SK-N-SH treated with all-trans-retinoic acid at 6 μM for 48 hours (cell line): ENCODE results near the gene CST7.

Experiments
- ATAC-seq: fragments of 200-7000 bp; cut with Tn5 transposase; 3 replicates; pipeline ENCODE4 v1.9.1; 2020; ENCODE audit warnings: mild to moderate bottlenecking, moderate library complexity
- BACH2 ChIP-seq: fragments of 250-450 bp; sonication (Bioruptor Pico); IDR thresholded peaks from 2 replicates; pipeline ENCODE4 v1.9.0; 2021; ENCODE audit warnings: mild to moderate bottlenecking, borderline replicate concordance
- CREB5 ChIP-seq: fragments of 250-450 bp; sonication (Bioruptor Pico); IDR thresholded peaks from 2 replicates; pipeline ENCODE4 v1.5.1; 2020; ENCODE audit warnings: low read depth, mild to moderate bottlenecking, moderate library complexity
- CSDC2 ChIP-seq: fragments of 250-450 bp; sonication (Bioruptor Pico); IDR thresholded peaks from 2 replicates; pipeline ENCODE4 v1.5.0; 2020; ENCODE audit warnings: mild to moderate bottlenecking, moderate library complexity
- ESRRG ChIP-seq: fragments of 250-450 bp; sonication (Bioruptor Pico); IDR thresholded peaks from 2 replicates; pipeline ENCODE4 v1.6.1; 2021; ENCODE audit warnings: mild to moderate bottlenecking
- GLIS3 ChIP-seq: fragments of 250-450 bp; sonication (Bioruptor Pico); IDR thresholded peaks from 2 replicates; pipeline ENCODE4 v1.5.0; 2020; ENCODE audit warnings: mild to moderate bottlenecking, moderate library complexity
- POU6F1 ChIP-seq: fragments of 250-450 bp; sonication (Bioruptor Pico); IDR thresholded peaks from 2 replicates; pipeline ENCODE4 v1.8.0; 2021; ENCODE audit warnings: low read depth, mild to moderate bottlenecking, moderate library complexity, borderline replicate concordance
- PPARA ChIP-seq: fragments of 250-450 bp; sonication (Bioruptor Pico); IDR thresholded peaks from 2 replicates; pipeline ENCODE4 v1.5.0; 2020; ENCODE audit warnings: mild to moderate bottlenecking, borderline replicate concordance
- RARB ChIP-seq: fragments of 250-450 bp; sonication (Bioruptor Pico); IDR thresholded peaks from 2 replicates; pipeline ENCODE4 v1.8.0; 2021; ENCODE audit warnings: mild to moderate bottlenecking, moderate library complexity
- SNAI2 ChIP-seq: fragments of 250-450 bp; sonication (Bioruptor Pico); IDR thresholded peaks from 2 replicates; pipeline ENCODE4 v1.5.0; 2020; ENCODE audit warnings: mild to moderate bottlenecking, moderate library complexity
- TCF4 ChIP-seq: fragments of 250-450 bp; sonication (Bioruptor Pico); IDR thresholded peaks from 2 replicates; pipeline ENCODE4 v1.8.0; 2021; ENCODE audit warnings: mild to moderate bottlenecking, moderate library complexity, borderline replicate concordance
- TOX ChIP-seq: fragments of 250-450 bp; sonication (Bioruptor Pico); IDR thresholded peaks from 2 replicates; pipeline ENCODE4 v1.8.0; 2021; ENCODE audit warnings: mild to moderate bottlenecking, moderate library complexity, borderline replicate concordance
- ZFP3 ChIP-seq: fragments of 250-450 bp; sonication (Bioruptor Pico); IDR thresholded peaks from 2 replicates; pipeline ENCODE4 v1.5.0; 2020; ENCODE audit warnings: mild to moderate bottlenecking, moderate library complexity
- ZFP30 ChIP-seq: fragments of 450-650 bp; formaldehyde crosslinking; IDR thresholded peaks from 2 replicates; pipeline ENCODE4 v1.5.0; 2022; ENCODE audit warnings: mild to moderate bottlenecking, moderate library complexity
- ZNF565 ChIP-seq: fragments of 450-650 bp; formaldehyde crosslinking; conservative IDR thresholded peaks from 2 replicates; pipeline ENCODE4 v1.5.0; 2020; ENCODE audit warnings: low read depth, mild to moderate bottlenecking, moderate library complexity
- ZNF70 ChIP-seq: fragments of 450-650 bp; formaldehyde crosslinking; IDR thresholded peaks from 2 replicates; pipeline ENCODE4 v1.5.0; 2020; ENCODE audit warnings: mild to moderate bottlenecking, moderate library complexity
- ZNF8 ChIP-seq: fragments of 450-650 bp; formaldehyde crosslinking; IDR thresholded peaks from 2 replicates; pipeline ENCODE4 v1.5.0; 2020; ENCODE audit warnings: mild to moderate bottlenecking, moderate library complexity
- TF ChIP-seq, protein P1 (sequence below): fragments of 250-450 bp; sonication (Bioruptor Pico); IDR thresholded peaks from 2 replicates; pipeline ENCODE4 v1.8.0; 2020; ENCODE audit warnings: mild to moderate bottlenecking, moderate library complexity, borderline replicate concordance

Gene CST7

DNA sequence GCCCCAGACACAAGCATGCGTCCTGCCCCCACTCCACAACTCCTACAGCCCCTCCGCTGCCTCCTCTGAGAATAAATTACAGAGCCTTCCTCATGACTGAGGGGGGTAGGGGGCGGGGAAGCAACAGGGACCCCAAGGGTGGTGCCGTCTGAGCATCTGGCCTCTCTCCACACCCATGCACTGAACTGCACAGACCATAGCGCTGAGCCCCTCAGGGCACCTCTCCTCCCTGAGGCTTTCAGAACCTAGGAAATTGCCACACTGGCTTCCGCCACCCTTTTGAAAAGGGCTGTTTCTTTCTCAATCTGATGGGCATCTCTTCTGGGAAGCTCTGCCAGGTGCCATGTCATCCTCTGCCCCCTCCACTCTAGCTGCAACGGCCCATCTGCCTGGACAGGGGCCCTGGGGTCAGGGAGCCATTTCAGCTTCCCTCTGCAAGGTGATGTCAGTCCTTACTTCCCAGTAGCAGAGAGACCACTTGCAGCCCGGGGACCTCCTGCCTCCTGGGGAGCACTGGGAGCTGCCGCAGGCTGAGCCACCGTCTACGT lies 2.5 kb downstream of the CST7 start:
- TF ChIP-seq ESRRG (CRISPR knock-in tag) (no peak), TCF4 (CRISPR knock-in tag) (no peak), SNAI2 (CRISPR knock-in tag) (no peak)
- no peak for ATAC-seq

GRCh38 chr20:24952376-24953208 lies 3.5 kb downstream of the CST7 start:
- TF ChIP-seq ZNF8 (CRISPR knock-in tag): no peak
- TF ChIP-seq TOX (CRISPR knock-in tag): no peak
- no peak for TF ChIP-seq ZNF565 (CRISPR knock-in tag)
- TF ChIP-seq ZNF70 (CRISPR knock-in tag): no peak
- TF ChIP-seq GLIS3: no peak
- no peak for TF ChIP-seq ESRRG (CRISPR knock-in tag)
- TF ChIP-seq ZFP3 (CRISPR knock-in tag): no peak
- TF ChIP-seq ZFP30: no peak
- no peak for TF ChIP-seq SNAI2 (CRISPR knock-in tag)
- no peak for TF ChIP-seq CREB5 (CRISPR knock-in tag)
- no peak for TF ChIP-seq BACH2
- TF ChIP-seq POU6F1 (CRISPR knock-in tag): no peak
- no peak for TF ChIP-seq PPARA
- no peak for TF ChIP-seq RARB (CRISPR knock-in tag)
- TF ChIP-seq CSDC2 (CRISPR knock-in tag): no peak
- no peak; the same call in 2 of the 3 replicates for ATAC-seq

DNA sequence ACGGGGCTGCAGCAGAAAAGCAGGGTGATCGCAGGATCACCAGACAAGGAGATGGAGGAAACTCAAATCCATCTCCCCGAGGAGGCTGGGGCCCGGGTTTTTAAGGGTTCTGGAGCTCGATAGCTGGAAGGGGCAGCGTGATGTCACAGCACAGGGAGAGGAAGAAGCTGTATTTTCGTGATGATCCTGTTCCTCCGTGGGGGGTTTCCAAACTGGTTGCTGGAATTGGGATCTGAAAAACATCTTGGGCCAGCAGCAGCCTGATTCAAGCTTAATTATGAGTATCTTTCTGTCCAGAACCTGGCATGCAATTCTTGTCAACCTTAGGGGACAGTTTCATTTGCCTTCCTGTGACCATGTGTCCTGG lies 4.1 kb downstream of the CST7 start:
- TF ChIP-seq TCF4 (CRISPR knock-in tag) (no peak), SNAI2 (CRISPR knock-in tag) (no peak), ZNF565 (CRISPR knock-in tag) (no peak), ZNF70 (CRISPR knock-in tag) (no peak), PPARA (no peak), BACH2 (no peak), GLIS3 (no peak), ZFP30 (no peak), ESRRG (CRISPR knock-in tag) (no peak)
- TF ChIP-seq, protein P1, sequence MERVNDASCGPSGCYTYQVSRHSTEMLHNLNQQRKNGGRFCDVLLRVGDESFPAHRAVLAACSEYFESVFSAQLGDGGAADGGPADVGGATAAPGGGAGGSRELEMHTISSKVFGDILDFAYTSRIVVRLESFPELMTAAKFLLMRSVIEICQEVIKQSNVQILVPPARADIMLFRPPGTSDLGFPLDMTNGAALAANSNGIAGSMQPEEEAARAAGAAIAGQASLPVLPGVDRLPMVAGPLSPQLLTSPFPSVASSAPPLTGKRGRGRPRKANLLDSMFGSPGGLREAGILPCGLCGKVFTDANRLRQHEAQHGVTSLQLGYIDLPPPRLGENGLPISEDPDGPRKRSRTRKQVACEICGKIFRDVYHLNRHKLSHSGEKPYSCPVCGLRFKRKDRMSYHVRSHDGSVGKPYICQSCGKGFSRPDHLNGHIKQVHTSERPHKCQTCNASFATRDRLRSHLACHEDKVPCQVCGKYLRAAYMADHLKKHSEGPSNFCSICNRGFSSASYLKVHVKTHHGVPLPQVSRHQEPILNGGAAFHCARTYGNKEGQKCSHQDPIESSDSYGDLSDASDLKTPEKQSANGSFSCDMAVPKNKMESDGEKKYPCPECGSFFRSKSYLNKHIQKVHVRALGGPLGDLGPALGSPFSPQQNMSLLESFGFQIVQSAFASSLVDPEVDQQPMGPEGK (CRISPR knock-in tag): no peak
- no peak for ATAC-seq

DNA sequence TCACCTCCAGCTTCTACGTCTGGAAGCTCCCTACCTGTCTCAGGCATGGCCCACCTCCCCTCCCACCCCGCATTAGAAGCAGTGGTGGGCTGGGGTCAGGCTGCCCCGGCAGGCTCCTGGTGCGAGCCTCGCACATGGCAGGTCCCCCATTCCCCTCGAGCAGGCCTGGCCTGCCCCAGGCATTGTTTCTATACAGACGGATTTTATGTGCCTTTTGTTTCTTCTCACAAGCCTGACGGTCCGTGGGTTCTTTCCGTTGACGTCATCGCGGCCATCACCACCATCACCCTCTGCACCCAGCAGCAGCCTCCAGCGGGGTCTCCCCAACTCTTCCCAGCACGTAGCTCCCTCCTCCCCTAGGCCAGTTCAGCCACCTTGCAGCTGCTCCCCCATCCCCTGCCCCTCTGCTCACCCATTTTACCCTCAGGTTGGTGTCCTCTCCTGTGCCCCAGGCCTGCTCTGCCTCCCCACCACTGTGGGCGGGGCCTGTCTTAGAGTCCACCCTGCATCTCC lies 4.6 kb downstream of the CST7 start:
- ATAC-seq: no peak
- TF ChIP-seq ZNF565 (CRISPR knock-in tag) (no peak), TOX (CRISPR knock-in tag) (no peak), ZNF70 (CRISPR knock-in tag) (no peak), TCF4 (CRISPR knock-in tag) (no peak), BACH2 (no peak), CREB5 (CRISPR knock-in tag) (no peak)
- TF ChIP-seq, protein P1 (CRISPR knock-in tag): no peak
